Measurements from ENCODE around the gene UPB1.
A peak's percentile ranks its signal among the peaks of the same experiment; 100 is the strongest.
"Not testable (repeated sequence)": the region's sequence is repeated elsewhere in the genome, so short reads cannot be mapped to it uniquely, and the experiment has no call there.

UPB1 gene

DNA sequence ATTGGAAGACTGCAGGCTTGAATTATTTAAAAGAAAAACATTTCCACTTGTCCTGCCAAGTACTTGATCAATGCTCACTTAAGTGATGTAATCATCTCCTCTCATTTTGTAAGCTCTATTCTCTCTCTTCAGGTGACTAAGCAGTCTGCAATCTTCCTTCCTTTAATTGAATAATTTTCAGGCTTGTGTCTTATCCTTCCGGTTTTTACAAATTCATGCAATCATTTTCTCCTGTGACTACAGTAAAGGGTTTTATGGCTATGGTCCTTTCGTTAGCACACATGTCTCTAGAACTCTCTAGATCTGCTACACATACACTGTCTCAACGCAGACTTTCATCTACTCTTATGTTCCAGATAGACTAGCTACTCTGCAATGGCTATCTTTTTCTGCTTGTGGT, 12.6 kb upstream of the UPB1 start:
- DNase-seq (ENCODE audit: low spot score) = no peak

DNA sequence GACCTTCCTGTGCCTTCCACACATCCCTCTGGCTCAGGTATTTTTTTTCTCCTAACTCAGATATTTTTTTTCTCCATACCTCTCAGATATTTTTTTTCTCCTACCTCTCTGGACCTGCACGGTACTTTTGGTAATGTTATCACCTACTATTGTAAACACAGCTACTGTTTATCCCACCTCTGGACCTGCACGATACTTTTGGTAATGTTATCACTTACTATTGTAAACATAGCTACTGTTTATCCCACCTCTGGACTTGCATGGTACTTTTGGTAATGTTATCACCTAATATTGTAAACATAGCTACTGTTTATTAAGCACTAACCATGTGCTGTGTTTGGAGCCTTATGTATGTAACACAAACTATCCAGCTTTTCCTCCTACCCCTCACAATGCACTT, 12.1 kb upstream of the UPB1 start:
- no peak for DNase-seq (ENCODE audit: low spot score)

DNA sequence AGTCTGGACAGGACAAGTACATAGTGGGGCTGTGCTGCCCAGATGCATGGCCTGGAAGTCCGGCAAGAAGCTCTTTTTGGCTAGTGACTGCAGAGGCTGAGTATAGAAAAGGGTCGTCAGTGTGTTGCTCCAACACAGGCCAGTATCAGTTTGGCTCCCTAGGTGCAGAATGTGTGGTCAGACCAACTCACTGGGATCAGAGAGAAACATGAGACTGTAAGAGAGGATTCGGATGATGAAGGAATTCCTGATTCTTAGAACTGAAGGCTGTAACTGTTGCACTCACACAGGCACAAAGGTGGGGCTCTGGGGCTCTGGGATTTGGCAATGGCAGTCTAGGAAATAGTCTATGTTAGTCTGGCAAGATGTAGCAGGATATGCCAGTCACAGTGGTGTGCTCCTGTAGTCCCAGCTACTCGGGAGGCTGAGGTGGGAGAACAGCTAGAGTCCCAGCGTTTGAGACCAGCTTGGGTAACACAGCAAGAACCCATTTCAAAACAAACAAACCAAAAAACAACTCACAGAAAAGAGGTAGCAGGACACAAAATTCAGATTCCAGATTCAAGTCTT, 11.1 kb upstream of the UPB1 start:
- no peak for DNase-seq (ENCODE audit: low spot score)

DNA sequence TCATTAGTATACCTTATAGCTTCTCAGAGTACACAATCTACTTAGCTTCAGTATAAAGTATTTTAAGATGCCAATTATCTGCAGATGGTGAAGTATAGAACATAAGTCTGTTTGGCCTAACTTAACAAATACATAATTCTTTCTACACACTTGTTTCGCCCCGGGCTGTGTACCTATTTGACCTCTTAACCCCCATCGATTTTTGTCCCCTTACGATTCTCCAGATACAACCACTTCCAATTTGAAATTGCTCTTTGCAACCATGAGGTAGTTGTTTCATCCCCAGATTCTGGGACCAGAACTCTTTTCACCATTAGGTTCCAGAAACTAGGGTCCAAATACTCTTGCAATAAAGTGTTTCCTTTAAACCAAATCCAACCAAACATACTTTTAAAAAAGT, 10.0 kb upstream of the UPB1 start:
- no peak for DNase-seq (ENCODE audit: low spot score)

DNA sequence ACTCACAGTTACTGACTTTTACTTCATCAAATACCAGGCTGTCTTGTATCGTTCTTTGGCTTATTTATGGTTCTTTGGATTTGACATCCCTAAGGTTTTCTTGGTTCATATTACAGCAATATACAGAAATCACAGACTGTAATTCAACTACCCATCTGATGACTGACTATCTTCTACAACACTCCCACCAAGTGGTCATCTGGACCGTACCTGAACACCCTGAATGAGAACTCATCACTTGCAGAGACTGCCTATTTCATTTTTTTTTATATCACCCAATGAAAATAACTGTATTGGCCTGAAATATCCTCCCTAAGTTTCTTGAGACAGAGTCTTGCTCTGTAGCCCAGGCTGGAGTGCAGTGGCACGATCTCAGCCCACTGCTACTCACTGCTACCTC, 9.5 kb upstream of the UPB1 start:
- no peak for DNase-seq (ENCODE audit: low spot score)

DNA sequence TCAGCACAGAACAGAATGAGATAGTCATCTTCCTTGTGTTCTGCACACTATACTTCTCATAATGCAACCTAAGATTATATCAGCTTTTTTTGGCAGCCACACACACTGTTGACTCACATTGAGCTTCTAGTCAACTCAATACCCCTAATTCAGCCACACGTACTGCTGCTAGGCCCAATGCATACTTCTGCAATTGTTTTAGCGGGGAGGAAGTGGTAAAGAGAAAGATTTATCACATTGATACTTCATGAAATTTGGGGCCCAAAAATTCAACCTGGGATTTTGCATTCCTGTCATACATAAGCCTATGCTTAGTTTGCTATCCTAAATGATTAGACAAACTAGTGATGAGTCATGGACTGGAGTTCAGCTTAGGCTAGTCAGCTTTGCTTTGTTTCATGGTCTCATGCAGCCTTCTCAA, 8.6 kb upstream of the UPB1 start:
- no peak for DNase-seq (ENCODE audit: low spot score)

DNA sequence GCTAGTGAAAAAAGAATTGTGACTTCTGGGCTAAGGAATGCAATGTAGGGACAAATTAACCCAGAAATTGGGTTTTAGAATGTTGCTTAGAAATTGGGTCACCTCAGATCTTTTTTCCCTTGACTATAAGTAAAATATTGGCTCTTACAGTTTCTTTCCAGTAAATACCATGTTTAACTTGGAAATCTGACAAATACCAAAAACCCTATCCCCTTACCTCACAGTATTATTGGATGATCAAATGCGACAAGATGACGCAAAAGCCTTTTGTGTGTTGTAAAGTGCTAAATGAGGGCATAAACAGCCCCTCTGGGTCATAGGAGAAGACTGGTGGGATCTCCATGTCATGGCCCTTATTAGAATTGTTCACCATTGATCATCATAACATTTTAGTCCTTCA, 6.1 kb upstream of the UPB1 start:
- no peak for DNase-seq (ENCODE audit: low spot score)

DNA sequence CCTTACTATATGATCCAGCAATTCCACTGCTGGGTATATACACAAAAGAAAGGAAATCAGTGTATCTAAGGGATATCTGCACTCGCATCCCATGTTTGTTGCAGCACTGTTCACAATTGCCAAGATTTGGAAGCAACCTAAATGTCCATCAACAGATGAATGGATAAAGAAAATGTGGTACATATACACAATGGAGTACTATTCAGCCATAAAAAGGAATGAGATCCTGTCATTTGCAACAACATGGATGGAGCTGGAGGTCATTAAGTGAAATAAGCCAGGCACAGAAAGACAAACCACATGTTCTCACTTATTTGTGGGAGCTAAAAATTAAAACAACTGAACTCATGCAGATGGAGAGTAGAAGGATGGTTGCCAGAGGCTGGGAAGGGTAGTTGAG, 5.7 kb upstream of the UPB1 start:
- not testable (repeated sequence) for DNase-seq (ENCODE audit: low spot score)

DNA sequence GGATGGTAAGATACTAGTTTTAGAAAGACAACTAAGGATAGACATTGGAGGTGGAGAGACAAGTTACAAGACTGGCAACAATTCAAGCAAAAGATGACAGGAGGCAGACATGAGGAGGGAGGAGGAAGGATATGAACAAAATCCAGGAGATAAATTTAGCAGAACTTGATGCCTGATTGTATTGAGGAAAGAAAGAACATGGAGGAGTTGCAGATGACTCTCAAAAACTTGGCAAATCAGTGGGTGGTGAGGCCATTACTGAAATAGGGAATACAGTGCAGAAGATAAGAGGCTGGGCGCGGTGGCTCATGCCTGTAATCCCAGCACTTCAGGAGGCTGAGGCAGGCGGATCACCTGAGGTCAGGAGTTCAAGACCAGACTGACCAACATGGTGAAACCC, 2.7 kb upstream of the UPB1 start:
- DNase-seq (ENCODE audit: low spot score) = no peak

DNA sequence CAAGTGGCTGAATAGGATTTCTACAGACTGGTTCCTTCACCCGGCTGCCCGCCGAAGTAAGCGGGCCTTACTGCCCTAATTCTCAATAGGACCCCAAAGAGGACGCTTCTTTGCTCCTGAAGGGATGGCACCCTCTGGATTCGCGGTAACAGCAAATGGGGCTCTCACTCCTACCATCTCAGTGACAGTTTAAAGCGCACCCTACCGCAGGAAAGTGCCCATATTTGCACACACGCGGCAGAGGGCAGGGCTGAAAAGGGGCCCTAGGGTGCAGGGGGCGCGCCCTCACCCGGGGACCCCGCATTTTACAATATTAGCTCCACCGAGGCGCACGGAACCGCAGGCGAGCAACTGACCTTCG, 985 bp upstream of the UPB1 start:
- no peak for DNase-seq (ENCODE audit: low spot score)

DNA sequence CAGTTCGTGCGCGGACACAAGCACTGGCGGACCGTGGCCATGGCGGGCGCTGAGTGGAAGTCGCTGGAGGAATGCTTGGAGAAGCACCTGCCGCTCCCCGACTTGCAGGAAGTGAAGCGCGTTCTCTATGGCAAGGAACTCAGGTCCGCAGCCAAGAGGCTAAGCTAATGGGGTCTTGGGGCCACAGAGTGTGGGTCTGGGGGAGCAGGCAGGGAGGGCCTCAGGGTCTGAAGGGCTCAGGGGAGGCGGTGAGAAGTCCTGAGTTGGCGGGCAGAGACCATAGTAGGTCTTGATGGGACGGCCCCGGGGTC, 188 bp downstream of the UPB1 start:
- no peak for DNase-seq (ENCODE audit: low spot score)

DNA sequence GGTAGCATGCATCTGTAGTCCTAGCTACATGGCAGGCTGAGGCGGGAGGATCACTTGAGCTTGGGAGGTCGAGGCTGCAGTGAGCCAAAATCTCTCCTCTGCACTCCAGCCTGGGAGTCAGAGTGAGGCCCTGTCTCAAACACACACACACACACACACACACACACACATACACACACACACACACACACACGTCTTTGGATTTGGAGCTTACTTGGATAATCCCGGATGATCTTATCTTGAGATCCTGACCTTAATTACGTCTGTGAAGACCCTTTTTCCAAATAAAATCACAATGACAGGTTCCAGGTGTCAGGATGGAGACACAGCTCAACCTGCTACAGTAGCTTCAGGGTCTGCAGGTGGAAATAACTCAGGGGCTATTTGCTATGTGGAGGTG, 1.1 kb downstream of the UPB1 start:
- no peak for DNase-seq (ENCODE audit: low spot score)

DNA sequence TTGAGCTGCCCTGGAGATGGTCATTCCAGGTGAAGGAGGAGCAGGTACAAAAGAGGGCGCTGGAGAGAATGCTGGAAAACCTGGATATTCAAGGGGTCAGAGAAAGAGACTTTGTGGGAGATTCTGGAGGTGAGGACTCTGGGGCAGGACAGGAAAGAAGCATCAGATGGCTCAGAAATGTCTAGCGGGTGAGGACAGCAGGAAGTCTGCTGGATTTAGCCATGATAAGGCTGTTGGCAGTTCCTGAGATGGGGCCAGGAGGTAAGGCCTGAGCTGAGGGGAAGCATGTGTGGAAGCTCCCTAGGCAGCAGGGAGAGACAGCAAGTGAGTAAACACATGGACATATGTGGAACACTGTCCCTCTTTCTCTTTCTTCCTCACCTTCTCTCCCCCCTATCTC, 1.5 kb downstream of the UPB1 start:
- DNase-seq (ENCODE audit: low spot score) = no peak

DNA sequence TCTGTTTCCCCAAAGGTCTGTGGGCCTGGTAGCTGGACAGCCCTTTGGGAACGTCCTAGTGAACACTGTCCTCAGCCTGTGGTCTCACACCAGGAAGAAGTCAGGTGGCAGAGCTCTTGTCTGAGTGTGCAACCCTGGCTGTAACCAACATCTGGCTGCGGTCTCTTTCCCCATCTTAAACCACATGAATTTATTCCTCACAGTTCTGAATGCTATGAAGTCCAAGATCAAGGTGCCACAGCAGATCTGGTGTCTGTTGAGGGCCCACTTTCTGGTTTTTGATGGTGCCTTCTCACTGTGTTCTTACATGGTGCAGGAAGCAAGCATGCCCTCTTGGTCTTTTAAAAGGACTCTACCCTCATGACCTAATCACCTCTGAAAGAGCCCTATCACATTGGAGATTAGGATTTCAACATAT, 2.7 kb downstream of the UPB1 start:
- no peak for DNase-seq (ENCODE audit: low spot score)

DNA sequence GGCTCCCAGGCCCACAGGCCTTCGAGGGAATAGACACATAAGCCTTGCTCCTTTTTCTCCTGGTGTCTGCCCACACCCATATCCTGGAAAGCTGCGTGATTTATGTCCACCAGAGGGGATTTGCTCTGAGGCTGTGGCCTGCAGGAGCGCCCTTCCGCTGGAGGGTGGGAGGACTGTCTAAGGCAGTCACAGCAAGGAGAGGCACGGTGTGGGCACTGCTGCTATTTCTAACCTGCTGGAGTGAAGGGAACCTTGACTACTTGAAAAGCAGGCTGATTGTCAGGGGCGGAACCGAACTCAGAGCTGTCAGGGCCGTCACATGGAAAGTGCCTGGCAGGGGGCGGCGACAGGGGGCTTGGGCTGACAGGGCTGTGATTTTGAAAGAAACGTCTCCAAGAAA, 3.7 kb downstream of the UPB1 start:
- DNase-seq (ENCODE audit: low spot score) = no peak

DNA sequence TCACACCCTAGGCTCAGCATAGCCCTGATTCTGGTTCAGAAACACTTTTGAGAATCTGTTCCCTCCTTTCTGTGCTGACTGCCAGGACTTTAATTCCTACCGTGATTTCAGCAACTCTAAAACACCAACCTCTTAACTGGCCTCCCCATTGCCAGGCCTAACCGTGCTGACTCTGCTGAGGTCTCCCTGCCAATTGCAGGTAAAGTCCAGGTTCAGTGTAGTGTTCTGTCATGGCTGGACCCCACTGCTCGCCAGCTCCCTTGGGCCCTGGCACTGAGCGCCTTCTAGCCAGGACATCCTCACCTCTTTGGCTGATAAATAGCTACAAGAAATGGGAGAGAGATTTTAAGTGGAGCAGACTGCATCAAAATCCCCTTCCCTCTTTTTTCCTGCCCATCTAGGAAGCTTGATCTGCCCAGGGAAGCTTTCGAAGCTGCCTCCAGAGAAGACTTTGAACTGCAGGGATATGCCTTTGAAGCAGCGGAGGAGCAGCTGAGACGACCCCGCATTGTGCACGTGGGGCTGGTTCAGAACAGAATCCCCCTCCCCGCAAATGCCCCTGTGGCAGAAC, 4.7 kb downstream of the UPB1 start:
- no peak for DNase-seq (ENCODE audit: low spot score)

DNA sequence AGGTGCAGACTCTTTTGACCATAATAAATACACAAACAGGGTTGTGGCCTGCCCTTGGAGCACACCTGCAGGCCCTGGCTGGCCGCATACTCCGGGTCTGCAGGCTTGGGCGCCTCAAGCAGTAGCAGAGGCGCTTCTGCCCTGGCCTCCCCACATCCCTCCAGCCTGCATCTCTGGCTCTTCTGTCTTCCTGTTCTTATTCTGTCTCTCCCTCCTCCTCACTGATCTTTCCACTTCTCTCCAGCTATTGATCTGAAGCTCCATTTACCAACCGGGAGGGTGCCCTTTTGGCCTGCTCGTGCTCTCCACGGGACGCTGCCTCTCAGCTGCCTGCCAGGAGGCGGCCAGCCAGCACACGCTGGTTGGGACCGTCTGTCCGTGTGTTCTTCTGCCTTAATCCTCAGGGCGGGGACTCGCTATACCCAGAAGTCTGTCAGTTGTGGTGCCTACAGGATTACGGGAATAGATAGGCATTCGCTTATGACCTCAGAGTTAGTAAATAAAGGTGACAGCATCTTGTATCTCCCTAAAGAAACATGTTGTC, 5.2 kb downstream of the UPB1 start:
- DNase-seq (ENCODE audit: low spot score) = no peak

DNA sequence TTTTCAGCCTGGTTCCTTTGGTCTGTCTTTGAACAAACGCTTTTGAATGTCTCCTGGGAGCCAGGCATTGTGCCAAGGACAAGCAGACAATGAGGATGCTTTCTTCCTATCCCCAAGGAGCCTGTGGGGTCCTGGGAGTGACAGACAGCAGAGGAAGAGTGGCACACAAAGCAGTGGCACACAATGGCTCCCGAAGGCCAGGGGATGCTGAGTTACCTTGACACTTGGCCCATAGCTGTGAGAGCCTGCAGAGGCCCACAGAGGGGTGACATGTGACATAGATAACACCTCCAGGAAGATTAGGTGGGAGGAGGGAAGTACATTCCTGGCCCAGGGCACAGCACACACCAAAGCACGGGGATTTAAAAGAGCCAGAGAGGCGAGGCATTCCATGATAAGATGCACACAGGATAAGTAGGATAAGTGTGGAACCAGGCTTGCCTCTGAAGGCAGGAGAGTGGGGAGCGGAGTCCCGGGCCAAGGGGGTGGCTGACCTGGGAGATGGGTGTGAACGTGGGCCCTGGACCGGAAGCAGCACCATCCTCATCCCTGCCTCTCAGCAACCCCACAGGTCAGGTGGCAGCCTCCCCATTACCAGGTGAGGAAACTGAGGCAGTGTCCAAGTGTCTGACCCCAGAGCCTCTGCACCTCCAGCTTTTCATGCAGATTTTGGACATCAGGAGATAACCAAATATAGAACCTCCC, 6.3 kb downstream of the UPB1 start:
- no peak for DNase-seq (ENCODE audit: low spot score)

DNA sequence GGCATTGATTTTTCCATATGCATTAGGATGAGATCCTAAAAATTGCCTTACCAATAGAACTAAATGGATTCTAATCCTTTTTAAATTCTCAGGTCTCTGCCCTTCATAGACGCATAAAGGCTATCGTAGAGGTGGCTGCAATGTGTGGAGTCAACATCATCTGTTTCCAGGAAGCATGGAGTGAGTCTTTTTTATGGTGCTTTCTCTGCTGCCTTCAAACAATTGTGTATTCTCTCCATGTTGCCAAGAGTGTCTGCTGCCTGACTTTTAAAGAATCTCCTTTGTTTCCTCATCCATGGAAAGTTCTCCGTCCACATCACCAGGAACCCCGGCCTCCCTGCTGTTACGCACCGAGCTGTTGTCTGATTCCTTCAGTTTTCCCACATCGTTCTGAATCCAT, 6.9 kb downstream of the UPB1 start:
- no peak for DNase-seq (ENCODE audit: low spot score)

DNA sequence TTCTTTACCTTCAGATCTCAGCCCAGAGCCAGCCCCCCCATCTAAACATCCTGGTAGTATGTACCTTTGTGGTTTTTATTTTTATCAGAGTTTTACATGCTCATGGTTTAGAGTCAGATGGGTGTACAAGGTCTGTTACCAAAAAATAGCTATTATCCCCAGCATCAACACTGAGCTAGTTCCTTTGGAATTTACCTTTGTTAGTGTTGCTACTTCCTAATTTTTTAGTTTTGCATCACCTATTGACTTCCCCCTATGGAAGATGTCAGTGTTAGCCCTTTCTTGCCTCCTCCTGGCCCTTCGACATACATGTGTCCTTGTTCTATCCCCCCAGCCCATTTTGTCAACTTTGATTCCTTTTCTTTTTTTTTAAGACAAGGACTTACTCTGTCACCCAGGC, 7.4 kb downstream of the UPB1 start:
- DNase-seq (ENCODE audit: low spot score) = no peak

DNA sequence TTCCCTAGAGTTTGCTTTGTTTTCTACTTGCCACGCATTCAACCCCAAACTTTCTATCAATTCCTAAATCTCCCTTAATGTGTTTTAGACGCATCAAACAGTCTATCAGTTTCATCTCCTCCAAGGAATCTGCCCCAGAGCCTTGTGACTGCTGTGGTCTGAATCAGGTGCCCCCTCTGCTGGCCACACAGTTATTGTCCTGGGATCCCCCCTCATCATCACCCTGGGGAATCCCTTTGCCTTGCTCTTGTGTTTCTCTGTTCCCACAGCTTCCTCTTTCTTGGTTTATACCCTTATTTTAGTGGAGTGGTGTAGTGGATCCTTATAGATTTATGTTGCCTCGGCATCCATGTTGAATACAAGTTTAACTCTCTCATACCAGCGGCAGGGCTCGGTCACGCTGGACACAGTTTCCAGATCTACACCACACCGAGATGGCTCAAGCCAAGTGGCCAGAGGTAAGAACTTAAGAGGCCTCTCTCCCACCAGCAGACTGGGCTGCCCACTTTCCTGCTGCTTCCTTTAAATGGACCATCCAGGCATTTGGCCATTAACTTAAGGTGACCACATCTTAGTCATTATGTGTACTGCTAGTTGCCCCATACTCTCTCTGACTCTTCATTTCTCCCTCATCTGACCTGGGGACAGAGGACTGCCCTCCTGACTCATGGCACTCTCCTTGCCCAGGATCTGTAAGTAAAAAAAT, 8.2 kb downstream of the UPB1 start:
- peak; percentile 59 for DNase-seq (ENCODE audit: low spot score)

DNA sequence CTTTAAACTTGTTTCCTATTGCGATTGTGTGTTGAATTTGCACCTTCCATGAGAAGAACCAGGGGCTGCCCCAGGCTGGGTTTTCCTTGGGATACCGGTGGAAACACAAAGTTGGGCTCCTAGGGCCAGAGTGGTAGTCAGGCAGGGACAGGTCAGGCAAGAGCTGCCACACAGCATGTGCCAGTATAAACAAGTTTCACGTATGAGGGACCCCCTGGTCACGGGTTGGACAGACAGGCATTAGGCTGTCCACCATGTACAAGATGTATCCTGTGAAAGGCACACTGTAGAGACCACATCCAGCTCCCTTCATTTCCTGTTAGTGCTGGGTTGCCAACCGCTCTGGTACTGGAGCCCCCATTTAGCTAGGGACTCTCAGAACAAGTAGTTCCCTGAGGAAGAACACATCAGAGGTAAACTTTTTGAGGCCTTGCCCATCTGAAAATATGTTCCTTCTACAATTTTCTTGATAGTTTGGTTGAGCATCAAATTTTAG, 8.8 kb downstream of the UPB1 start:
- no peak for DNase-seq (ENCODE audit: low spot score)

DNA sequence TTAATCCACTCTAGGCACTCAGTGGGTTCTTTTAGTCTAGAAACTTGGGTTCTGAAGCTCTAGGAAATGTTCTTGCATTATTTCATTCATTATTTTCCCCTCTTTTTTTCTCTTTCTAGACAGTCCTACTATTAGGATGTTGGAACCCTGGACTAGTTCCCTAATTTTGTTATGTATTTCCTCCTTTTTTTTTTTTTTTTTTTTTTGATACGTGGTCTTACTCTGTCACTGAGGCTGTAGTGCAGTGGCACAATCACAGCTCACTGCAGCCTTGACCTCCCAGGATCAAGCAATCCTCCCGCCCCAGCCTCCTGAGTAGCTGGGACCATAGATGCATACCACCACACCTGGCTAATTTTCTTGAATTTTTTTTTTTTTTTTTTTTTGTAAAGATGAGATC, 9.4 kb downstream of the UPB1 start:
- no peak for DNase-seq (ENCODE audit: low spot score)
